Activated CD8-positive, alpha-beta memory T cell treated with anti-CD3 and anti-CD28 coated beads, Interleukin-2, amount 50 U/mL, for 1 hour (primary cell): ENCODE data around the gene BRI3.

Experiments used
- DNase-seq: peaks from one replicate; pipeline ENCODE4 v3.0.0-alpha.2; 2020; ENCODE audit errors: extremely low read depth

The BRI3 gene

DNA sequence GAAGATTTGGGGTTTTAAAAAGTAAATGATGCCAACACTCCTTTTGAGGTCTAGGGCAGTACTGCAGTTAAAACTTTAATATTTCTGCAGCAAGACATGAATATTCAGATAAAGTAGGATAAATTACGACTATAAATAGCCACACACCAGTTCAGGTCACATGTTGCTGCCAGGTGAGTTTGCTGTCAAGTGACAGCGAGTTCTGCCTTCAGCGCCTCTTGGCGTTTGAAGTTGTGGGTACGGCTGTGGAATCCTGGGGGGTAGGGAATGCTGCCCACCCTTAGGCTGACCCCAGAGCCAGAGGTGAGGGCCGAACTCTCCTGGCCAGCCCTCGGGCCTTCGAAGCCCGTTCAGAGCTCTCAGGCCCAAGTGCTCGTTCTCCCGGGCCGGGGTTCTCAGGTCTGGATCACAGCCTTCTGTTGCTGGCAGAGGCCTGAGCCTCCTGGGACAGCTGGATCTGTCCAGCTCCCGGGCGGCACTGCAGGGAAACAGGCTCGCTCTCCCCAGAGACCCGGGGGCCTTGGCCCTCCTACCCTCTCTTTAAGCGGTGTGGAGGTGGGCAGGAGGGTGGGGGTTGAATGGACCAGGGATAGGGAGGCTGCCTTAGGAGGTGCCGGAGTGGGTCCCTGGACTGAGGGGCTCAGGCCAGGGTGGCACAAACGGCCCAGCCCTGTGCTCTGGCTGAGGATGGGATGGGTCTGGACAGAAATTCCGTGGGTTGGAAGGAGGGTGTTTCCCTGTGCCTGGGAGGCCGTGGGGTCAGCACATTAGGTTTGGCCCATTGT lies 5.4 kb downstream of the BRI3 start:
- DNase-seq, result no peak

DNA sequence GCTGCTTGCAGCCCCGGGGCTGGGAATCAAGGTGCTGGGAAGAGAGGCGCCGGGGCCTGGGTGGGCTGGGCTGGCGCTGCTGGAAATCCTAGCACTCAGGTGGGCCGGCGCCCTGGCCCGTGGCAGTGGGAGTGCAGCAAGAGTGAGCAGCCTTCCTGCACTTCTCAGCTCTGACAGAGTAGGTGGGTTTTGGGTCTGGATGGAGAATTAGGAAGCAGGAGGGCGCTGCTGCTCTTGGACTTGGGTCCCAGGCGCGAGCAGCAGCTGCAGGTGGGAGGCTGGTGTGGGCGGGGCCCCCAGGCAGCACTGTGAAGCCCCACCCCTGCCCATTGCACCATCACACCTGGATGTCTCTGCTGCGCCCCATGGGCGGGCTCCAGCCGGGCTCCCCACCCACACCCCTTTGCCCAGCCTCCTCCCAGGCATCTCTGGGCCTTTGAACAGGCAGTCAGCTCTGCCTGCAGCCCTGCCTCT lies 6.0 kb downstream of the BRI3 start:
- DNase-seq, result no peak

DNA sequence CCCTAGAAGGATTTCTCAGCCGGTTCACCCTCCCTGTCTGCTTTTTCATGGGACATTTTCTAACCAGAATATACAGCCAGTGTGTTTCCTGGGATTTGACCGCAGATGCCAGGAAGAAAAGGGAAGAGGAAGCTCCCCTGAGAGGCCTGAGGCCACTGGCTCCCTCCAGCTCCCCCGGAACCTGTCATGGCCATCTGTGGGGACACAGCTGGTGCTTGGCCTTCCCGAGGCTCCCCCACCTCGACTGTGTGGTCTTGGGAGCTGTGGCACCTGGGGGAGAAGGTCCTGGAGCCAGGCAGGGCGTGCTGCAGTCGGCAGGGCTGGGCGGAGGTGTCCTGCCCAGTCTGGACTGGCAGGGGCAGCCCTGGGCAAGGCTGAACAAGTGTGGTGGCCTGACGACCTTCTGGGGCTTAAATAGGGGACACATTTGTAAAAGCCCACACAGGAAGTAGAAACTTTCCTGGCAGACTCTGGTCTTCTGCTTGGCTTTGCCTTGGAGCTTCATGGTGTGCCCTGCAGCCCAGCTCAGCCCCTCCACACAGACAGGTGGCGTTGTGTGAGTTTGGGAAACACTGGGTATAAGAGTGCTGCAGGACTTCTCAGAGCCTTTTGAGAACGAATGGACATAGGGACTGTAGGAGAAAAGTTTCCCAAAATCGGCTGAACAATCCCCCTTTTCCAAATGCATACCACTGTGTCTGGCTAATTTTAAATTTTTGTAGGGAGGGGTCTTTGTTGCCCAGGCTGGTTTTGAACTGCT lies 6.8 kb downstream of the BRI3 start:
- no peak for DNase-seq

DNA sequence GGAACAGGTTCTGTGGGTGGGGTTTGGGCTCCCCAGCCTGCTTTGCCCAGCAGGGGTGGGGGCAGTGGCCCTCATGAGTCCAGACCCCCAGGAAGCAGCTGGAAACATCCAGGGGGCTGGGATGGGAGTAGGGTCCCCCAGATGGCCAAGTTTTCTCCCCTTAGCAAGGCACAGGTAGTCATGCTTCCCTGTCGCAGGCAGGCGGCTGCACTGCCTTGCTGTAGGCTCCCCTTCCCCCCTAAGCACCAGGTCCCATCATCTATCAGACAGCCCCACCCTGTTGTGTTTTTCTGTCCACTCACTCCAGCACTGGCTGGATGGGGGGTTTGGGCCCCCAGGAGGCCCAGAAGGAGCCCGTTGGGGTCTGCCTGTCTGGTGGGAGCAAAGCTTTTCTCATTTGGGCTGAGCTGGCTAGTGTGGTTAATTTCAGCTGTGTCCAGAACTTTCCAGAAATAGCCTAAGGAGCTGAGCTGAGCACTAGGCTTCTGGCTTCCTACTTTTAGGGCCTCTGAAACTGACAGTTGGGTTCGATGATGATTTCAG lies 7.9 kb downstream of the BRI3 start:
- no peak for DNase-seq

DNA sequence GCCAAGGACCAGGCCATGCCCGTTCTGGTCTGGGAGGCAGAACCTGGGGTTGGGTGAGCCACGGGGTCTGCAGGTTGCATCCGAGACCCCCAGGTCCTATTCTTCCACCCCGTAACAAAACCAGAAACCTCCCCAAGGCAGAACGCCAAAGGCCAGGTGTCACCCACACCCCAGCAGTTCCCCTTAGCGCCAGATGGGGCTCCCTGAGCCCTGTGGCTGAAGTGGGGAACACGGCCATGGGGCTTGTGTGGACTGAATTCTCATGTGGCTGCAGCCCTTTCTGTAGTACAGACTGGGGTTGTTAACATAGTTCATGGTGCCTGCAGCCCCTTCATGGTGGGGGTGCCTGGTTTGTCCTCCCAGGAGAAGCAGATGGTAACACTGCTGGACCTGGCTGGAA lies 10.2 kb downstream of the BRI3 start:
- no peak for DNase-seq

DNA sequence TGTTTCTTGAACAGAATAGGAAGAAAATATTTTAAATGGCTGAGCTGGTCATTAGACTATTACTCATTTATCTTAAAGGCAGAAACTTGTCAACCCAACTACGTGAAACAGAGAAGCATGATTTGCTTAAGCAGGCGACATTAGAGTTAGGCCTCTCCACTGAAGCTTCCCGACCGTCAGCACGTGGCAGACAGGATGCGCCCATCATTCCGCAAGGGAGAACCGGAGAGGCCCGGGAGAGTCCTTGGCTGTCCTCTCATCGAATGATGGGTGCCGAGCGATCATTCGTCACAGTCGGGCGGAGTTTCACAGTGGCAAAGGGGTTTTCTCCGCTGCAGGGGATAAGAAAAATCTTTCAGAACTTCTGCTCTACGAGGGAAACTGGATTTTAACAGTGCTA lies 11.8 kb downstream of the BRI3 start:
- DNase-seq, result no peak

DNA sequence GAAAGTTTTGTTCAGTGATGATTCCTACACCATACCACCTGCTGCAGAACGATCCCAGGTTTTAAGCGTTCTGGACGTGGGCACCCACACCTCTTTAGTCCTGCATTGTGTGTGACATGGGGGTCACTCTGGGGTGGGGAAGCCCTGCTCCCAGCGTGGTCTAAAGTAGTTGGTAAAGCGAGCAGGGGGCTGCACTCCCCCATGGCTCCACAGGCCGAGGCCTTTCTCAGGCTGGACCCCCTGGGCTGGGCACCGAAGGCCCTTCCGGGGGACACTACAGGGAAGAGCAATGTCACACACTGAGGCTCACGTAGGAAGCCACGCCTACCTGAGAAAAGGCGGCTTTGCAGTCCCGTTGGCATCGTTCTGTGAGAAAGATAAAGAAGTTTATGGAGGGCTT lies 12.3 kb downstream of the BRI3 start:
- DNase-seq, result no peak

DNA sequence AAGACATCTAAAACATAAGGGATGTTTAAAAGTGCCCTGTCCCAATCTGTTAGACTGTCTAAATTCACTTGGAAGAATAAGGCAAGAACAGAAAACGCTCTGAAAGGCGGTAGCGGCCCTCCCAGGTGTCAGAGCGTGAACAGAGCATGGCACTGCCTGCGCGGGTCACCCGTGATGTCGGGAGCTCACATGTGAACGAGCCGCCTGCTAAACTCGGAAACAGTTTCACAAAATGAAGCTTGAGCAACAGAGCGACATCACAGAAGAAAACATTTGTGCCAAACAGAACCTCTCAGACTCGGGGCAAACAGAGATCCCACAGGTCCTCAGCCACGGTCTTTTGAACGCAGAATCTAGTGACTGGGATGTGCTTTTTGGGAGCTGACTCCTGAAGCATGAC lies 12.8 kb downstream of the BRI3 start:
- DNase-seq, result no peak

DNA sequence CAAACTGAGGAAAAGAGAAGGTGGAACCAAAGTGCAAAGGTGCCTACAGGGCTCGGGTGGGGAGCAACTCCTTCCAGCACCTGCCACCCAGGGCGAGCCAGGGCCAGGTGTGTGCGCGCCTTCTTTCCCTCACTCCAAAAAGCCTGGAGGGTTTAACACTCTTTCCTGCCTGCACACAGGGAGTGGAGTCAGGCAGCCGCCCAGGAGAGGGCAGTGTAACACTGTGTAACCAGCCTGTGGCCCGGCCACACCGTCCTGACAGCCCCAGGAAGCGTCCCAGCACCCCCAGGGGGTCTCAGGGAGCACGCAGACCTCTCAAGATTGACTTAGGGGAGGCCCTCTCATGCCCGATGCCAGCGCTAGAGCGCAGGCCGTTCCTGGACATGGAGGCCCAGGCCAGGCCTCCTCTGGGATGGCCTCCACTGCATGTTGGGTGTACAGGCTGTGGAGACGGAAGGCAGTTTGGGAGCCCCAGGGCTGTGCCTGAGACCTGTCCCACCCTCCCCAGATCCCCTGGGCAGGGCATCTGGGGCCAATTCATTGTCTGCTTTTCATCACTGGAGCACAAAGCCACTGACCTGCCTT lies 13.4 kb downstream of the BRI3 start:
- no peak for DNase-seq

DNA sequence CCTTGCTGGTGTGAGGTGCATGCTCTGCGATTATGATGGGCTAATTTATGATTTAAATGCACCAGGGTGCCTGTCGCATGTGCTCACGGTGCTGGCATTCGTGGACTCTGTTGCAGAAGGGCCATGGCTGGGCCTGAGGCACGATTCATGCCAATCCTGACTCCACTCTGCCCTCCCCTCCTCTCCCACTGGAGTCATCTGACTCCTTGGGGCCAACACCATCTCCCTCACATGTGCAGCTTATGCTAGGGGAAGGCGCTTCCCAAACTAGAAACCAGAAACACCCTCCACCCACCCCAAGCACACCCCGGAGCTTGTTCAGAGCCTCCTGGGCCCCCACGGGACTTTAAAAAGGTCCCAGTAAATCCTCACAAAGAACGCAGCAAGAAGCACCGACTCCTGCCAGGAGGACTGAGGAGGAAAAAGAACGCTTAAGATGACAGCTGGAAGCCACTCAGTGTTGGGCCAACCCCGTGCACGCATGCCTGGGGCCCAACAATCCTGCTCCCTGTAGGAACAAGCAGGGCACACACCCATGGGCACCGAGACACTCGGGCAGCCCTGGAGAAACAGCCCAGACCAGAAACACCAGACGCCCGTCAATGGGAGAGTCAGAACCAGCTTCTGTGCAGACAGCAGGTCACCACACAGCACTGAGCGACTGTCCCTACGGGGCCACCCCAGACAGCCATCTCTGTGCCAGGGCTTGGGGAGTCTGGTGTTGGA lies 14.1 kb downstream of the BRI3 start:
- DNase-seq, result no peak

DNA sequence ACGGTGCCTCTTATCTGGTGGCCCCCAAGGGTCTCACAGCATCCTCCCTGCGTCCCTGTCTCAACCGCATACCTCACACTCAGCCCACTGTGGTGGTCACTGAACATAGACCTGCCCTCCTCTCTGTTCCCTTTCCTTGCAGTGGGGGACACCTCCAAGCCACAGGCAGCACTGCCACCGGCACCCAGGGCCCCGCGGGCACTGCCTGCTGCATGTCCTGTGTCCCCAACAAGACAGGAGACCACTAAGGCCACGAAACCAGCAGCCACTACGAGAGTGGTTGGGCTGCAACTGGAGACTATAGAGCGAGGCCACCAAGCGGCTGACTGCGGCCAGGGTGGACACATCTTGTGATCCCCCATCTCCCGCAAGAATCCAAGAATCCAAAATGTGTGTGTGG lies 15.3 kb downstream of the BRI3 start:
- DNase-seq, result no peak

DNA sequence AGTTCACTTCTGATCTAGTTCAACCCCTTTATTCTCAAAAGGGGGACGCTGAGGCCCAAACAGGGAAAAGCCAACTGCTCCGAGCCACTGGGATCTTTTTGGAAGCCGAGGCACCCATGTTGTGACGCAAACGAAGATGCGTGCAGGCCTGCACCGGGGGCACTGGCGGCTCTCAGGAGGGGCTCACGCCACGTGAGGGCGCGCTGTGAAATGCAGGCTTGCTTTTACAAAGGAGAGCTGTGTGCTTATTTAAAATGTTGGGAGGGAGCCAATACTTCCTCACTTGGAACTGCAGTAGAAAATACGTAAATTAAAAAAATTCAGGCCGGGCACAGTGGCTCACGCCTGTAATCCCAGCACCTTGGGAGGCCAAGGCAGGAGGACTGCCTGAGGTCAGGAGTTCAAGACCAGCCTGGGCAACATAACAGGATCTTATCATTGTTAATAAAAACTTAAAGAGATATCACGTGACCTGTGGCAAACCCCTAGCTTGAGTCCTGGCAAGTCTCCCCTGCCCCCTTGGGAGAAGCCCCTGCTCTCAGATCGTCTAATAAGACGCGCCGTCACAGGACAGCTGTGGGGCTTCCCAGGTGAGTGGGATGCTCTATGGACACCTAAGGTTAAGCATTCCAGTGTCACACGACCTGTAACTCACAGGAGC lies 16.3 kb downstream of the BRI3 start:
- no peak for DNase-seq

DNA sequence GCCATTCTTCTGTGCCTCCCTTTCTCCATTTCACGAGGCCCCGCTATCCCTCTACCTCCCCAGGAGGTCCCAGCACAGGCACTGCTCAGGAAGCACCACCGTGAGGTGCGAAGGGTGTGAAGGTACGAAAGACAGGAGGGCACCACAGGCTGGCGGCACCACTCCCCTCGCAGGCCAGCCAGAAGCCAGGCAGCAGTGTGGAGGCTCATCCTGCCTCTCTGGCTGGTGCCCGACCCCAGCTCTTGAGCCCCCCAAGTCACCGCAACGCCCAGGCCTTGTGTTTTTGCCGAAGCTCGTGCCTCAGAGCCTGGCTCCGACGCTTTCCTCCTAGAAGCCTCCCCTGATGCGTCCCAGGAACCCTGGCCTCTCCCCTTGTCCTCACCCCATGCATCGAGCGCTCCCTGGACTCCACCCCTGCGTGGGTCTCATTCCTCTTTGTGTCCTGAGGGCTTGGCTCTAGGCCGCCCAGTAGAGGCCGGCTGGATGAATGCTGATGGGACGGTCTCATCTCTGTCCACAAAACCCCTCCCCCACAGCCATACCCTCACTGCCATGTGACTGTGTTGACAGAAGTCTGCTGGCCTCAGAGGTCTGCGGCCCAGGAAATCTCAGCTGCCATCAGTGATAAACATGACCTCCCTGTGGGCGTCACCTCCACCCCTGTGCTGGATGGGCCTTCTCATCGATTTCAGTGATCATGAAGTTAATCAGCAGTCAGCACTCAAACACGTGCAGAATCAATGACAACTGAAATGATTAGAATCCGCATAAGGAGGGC lies 19.3 kb downstream of the BRI3 start:
- no peak for DNase-seq

DNA sequence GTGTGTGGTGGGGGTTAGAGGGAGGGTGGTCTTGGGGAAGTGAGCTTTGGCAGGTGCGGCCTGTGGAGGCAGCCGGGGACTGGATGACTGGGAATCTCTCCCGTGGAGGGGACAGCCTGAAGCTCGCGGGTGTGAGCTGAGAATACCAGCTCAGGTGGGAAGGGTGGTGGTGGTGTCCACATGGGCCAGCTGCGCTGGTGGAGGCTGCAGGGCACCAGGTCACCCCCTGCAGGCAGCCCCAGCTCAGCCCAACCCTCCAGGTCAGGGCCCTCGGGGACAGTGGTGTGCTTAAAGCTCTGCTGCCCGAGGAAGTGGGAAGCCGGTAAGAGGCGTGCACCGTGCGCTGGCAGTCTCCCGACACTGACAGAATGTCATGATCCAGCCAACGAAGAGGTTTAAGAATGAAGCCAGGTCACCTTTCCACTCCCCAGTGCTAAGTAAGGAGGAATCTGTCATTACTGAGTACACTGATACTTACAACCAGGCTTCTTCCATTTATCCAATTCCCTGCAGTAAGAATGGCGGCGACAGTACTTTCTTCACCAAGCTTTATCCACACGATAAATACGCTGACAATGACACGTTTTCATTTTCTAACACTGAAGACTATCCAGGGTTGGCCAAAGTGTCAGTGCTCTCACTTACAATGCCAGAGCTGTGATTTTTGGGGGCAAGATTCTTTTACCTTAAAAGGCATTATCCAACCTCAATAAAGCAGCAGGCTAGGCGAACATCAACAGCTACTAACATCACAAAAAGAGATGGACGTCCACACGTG lies 20.4 kb downstream of the BRI3 start:
- no peak for DNase-seq

DNA sequence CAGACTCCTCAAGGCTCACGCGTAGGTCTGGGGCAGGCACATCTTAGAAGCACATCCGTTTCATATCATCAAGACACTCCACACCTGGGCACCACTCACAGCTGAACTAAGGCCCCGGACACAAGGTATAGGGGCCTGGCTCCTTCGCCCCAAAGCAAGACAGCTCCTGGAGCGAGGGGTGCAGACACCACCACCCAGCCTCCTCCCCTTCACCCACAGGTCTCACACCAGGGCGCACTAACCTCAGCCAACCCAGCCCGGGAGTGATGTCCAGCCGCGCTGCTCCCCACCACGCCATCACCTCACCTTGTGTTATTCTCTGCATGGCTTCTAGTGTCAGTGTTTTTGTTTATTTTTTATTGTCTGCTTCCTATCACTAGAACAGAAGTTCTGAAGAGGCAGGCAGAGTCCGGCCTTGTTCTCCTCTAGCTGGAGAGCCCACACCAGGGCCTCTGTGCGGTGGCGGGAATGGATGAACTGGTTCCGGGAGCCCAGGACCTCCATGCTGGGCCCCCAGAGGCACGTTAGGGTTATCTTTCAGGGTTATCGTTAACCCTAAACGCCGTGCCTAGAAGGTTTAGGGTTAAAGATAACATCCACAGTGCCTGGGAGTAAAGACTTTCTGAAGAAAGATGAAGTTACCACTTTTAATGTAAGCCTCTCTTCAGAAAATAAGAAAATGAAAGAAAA lies 21.8 kb downstream of the BRI3 start:
- DNase-seq, result no peak

DNA sequence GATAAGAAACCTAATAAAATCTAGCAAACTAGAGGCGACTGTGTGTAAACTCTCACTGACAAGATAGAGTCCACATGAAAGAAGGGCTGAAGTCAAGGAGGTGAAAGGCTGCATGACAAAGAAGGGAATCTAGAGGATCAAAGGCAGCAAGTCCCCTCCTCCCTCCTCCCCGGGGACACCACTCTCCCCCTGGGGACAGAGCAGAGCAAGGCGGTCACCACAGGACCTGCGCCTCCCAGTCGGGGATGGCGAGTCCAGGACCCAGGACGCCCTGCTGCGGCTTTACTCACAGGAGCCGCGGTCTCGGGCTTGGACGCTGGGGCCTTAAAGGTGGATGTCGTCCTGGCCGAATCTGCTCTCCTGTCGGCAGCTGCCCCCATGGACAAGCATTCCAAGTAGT lies 22.4 kb downstream of the BRI3 start:
- DNase-seq, result no peak

DNA sequence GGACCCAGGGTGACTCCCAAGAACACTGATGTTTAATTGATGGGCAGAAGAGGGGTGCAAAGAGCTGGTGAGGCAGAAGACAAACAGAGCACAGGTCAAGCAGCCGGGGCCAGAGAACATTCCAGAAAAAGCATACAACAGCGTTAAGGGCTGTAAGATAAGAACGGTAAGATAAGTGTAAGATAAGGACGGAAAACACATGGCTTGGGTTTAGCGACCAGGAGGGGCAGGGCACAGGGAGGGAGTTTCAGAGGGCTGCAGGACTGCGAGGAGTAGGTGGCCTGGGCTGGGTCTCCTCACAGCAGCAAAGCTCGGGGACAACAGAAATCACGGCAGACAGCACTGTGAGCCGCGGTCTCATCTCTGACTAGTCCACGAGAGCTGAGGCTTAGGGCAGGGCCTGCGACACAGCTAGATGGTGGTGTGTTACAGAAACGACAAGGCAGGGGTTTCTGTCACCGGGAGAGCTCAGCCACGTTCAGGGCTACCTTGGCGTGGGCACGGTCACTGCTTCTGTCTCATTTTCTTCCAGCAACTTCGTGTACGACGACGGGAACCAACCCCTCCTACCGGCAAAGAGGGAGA lies 24.6 kb downstream of the BRI3 start:
- DNase-seq, result no peak

DNA sequence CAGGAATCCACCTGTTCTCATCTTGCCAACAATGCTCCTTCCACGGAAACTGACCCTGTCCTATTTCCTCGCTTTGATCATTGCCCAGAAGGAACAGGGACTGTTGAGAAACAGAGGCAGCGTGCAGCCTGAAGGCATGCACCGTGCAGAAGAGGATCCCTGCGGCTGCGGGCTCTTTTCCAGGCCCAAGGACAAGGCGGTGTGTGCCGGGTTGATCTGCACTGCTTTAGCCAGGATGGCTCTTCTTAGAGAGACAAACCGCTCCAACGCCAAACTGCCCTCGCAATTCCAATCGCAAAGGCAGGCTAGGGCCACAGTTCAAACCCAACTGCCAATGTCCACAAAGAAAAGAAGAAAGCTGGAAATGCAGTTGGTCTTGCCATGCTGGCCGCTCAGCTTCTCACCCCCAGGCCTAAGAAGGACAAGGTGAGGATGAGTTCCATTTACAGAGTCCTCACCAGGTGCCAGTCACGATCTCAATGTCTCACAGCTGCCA lies 26.5 kb downstream of the BRI3 start:
- DNase-seq, result no peak

DNA sequence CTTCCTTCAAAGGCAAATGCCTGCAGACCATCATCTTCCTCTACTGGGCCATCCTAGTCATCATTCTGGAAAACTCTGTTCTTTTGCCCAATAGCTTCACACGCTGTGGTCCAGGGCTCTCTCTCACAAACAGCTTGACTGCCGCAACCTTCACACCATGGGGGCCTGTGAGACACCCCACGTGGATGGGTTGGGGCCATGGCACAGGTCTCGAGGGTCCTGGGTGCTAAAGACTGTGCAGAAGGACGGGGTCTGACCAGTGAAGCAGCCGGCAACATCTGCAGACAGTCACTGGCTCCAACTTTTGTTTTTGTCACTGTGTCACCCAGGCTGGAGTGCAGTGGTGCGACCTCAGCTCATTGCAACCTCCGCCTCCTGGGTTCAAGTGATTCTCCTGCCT lies 28.1 kb downstream of the BRI3 start:
- no peak for DNase-seq
